Panc1 (cell line): ENCODE results near the gene ABCF3. TPM values are rescaled to one million over a fixed set of nuclear protein-coding genes. Genes with fewer than 3 reads are reported as not detected.

Experiments
- ATAC-seq: fragments of 200-7000 bp; cut with Tn5 transposase; 2 replicates; pipeline ENCODE4 v1.9.1; 2020; ENCODE audit warnings: mild to moderate bottlenecking, moderate library complexity
- BruUV-seq: library from RNA; stranded (reverse); fragments of 400-500 nt; replicated peaks from 2 replicates; lab custom pipeline; 2021; lab: Mats Ljungman, UMichigan
- CTCF ChIA-PET: fragments of 300-600 bp; sonication (Branson Sonifier 250); formaldehyde crosslinking; loops from one replicate; lab custom pipeline; 2022; ENCODE audit warnings: antibody characterized with exemption; lab: Charles Lee
- POLR2A ChIA-PET: fragments of 300-600 bp; sonication (Branson Sonifier 250); formaldehyde crosslinking; loops from one replicate; lab custom pipeline; 2022; ENCODE audit warnings: antibody characterized with exemption; lab: Charles Lee
- DNase-seq: peaks from one replicate; pipeline ENCODE4 v3.0.0-alpha.2; 2010; ENCODE audit warnings: low read depth, low spot score
- H3K27ac ChIP-seq: 2 replicates; pipeline ENCODE4 v1.5.1; 2011; ENCODE audit warnings: mild to moderate bottlenecking, low read length, inconsistent platforms
- H3K27me3 ChIP-seq: fragments of 200-500 bp; sonication (Bioruptor generic); 2 replicates; pipeline ENCODE4 v1.6.0; 2014; ENCODE audit warnings: low read length, inconsistent platforms; ENCODE audit not compliant: control insufficient read depth, insufficient read depth
- H3K36me3 ChIP-seq: fragments of 200-500 bp; sonication (Bioruptor generic); 2 replicates; pipeline ENCODE4 v1.5.1; 2014; ENCODE audit warnings: inconsistent platforms, mild to moderate bottlenecking, low read length, moderate library complexity; ENCODE audit not compliant: control insufficient read depth, insufficient read depth
- H3K4me1 ChIP-seq: 2 replicates; pipeline ENCODE4 v1.5.1; 2011; ENCODE audit warnings: inconsistent platforms, mild to moderate bottlenecking, low read length, moderate library complexity; ENCODE audit not compliant: control insufficient read depth, insufficient read depth
- H3K4me3 ChIP-seq, 2 experiments: 2 replicates each; pipeline ENCODE4 v1.5.1; 2011 to 2012; ENCODE audit warnings: low read depth in 2 of 2, low read length in 2 of 2, mild to moderate bottlenecking in 2 of 2, inconsistent platforms in 1 of 2, moderate library complexity in 1 of 2
- H3K9me3 ChIP-seq: fragments of 200-500 bp; sonication (Bioruptor generic); 2 replicates; pipeline ENCODE4 v1.5.1; 2014; ENCODE audit warnings: low read depth, mild to moderate bottlenecking, inconsistent platforms, low read length, moderate library complexity; ENCODE audit not compliant: control insufficient read depth, insufficient read depth
- CTCF ChIP-seq: fragments of 450-650 bp; IDR thresholded peaks from 2 replicates; pipeline ENCODE4 v1.5.1; 2017; ENCODE audit warnings: mild to moderate bottlenecking
- POLR2AphosphoS5 ChIP-seq: IDR thresholded peaks from 2 replicates; pipeline ENCODE4 v1.6.1; 2012; ENCODE audit warnings: mild to moderate bottlenecking, low read depth, low read length, moderate library complexity
- SIN3A ChIP-seq: IDR thresholded peaks from 2 replicates; pipeline ENCODE4 v1.6.1; 2012; ENCODE audit warnings: low read depth, mild to moderate bottlenecking, low read length, moderate library complexity, borderline replicate concordance; ENCODE audit not compliant: insufficient read depth
- TCF7L2 ChIP-seq: IDR thresholded peaks from 2 replicates; pipeline ENCODE4 v1.6.1; 2011; ENCODE audit warnings: mild to moderate bottlenecking, low read depth, low read length, inconsistent platforms
- in situ Hi-C: cut with HindIII; loops from 2 replicates; pipeline ENCODE4 v1.10.0; 2016; ENCODE audit warnings: low sequenced_read_pairs, low pct_unique_long_range_greater_than_20kb
- intact Hi-C: fragments of 100-400 bp; cut with micrococcal nuclease; formaldehyde crosslinking; loops from one replicate; pipeline ENCODE4 v1.10.0; 2022; ENCODE audit not compliant: unreplicated experiment
- total RNA-seq: library from RNA; stranded (reverse); gene quantifications from one replicate; pipeline ENCODE4 v1.2.1, GENCODE V29; 2021; ENCODE audit not compliant: unreplicated experiment
- TF ChIP-seq, protein P1 (sequence below), 2 experiments: IDR thresholded peaks; 2 replicates each; pipeline ENCODE4 v1.6.1; 2011 to 2012; ENCODE audit warnings: low read depth in 2 of 2, control low read depth in 1 of 2, low read length in 1 of 2, mild to moderate bottlenecking in 1 of 2, moderate library complexity in 1 of 2; ENCODE audit not compliant: insufficient read depth in 1 of 2

ABCF3 gene
- total RNA-seq, 1 experiment from 2014 or later, result 101 TPM

GRCh38 chr3:184238246-184238818 is 52.3 kb downstream of the ABCF3 start:
- BruUV-seq, result no TSS peak
- Histone ChIP-seq H3K9me3 (no peaks in the 10 kb centered on the region), H3K27ac (no peak overlapping the region), H3K4me1 (peaks cover 6% of the 10 kb centered on the region), H3K27me3 (no peaks in the 10 kb centered on the region), H3K36me3 (no peaks in the 10 kb centered on the region), H3K4me3 (no peak overlapping the region)
- CTCF ChIA-PET, result interaction anchor here (0.6 to 0.7 kb wide), 2 partner anchors 18 to 104 kb away, joined by 3 to 6 read pairs; no protein-coding TSS in a partner anchor
- in situ Hi-C loops (no loop called here), intact Hi-C loops (no loop called here)
- TF ChIP-seq TCF7L2, result no peak
- no peak for TF ChIP-seq POLR2AphosphoS5
- TF ChIP-seq, protein P1, sequence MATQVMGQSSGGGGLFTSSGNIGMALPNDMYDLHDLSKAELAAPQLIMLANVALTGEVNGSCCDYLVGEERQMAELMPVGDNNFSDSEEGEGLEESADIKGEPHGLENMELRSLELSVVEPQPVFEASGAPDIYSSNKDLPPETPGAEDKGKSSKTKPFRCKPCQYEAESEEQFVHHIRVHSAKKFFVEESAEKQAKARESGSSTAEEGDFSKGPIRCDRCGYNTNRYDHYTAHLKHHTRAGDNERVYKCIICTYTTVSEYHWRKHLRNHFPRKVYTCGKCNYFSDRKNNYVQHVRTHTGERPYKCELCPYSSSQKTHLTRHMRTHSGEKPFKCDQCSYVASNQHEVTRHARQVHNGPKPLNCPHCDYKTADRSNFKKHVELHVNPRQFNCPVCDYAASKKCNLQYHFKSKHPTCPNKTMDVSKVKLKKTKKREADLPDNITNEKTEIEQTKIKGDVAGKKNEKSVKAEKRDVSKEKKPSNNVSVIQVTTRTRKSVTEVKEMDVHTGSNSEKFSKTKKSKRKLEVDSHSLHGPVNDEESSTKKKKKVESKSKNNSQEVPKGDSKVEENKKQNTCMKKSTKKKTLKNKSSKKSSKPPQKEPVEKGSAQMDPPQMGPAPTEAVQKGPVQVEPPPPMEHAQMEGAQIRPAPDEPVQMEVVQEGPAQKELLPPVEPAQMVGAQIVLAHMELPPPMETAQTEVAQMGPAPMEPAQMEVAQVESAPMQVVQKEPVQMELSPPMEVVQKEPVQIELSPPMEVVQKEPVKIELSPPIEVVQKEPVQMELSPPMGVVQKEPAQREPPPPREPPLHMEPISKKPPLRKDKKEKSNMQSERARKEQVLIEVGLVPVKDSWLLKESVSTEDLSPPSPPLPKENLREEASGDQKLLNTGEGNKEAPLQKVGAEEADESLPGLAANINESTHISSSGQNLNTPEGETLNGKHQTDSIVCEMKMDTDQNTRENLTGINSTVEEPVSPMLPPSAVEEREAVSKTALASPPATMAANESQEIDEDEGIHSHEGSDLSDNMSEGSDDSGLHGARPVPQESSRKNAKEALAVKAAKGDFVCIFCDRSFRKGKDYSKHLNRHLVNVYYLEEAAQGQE (IDR thresholded peaks at IDR 0.05; ENCODE audit: insufficient read depth in 1 of 2, low read depth in 2 of 2, low read length in 1 of 2), result no peak
- TF ChIP-seq SIN3A, result no peak
- no peak for TF ChIP-seq CTCF
- POLR2A ChIA-PET, result interaction anchor here (0.6 kb wide), 1 partner anchor 42 kb away, joined by 3 read pairs; no protein-coding TSS in a partner anchor
- ATAC-seq (no peak), DNase-seq (no peak)

DNA sequence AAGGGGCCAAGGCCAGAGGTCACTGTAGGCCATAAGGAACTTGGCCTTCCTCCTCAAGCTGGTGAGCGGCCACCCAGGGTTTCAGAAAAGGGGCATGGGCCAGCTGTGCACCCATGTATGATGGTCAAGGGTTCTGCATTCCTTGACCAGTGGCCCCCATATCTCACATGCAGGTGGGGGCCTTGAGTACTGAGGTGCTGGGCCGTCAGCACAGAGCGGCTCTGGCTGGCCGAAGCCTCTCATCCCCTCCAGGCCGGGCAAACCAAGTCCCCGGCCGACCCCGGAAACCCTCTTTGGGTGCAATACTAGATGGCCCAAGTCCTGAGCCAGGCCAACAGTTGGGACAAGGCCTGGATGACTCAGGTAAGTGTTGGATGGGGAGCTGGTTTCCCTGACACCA is 53.2 kb downstream of the ABCF3 start:
- ChIA-PET CTCF (no interaction called here), POLR2A (no interaction called here)
- ATAC-seq (no peak), DNase-seq (no peak)
- intact Hi-C loops (no loop called here), in situ Hi-C loops (no loop called here)
- TF ChIP-seq SIN3A, result no peak
- no peak for TF ChIP-seq POLR2AphosphoS5
- Histone ChIP-seq H3K36me3 (no peaks in the 10 kb centered on the region), H3K27ac (no peak overlapping the region), H3K4me3 (no peak overlapping the region), H3K4me1 (peaks cover 6% of the 10 kb centered on the region), H3K9me3 (no peaks in the 10 kb centered on the region), H3K27me3 (no peaks in the 10 kb centered on the region)
- no TSS peak for BruUV-seq

DNA sequence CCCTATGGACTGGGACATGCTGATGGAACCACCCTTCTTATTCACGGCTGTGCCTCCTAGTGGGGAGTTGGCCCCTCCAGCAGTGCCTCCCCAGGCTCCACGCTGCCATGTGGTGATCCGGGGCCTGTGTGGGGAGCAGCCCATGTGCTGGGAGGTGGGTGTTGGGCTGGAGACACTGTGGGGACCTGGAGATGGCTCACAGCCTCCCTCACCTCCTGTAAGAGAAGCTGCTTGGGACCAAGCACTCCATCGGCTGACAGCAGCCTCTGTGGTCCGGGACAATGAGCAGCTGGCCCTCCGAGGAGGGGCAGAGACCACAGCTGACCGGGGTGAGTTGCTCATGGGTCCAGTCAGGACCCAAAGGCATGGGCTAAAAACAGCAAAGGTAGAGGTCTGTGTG is 53.7 kb downstream of the ABCF3 start:
- intact Hi-C loops, result loop anchor here (5.0 kb wide), 1 partner anchor 92 kb away; no protein-coding TSS in a partner anchor

More for the DNA sequence above, 53.7 kb downstream of the ABCF3 start:
- in situ Hi-C loops, result no loop called here
- no peak overlapping the region for H3K27ac ChIP-seq
- H3K9me3 ChIP-seq, result no peaks in the 10 kb centered on the region
- POLR2A ChIA-PET, result no interaction called here
- DNase-seq, result no peak
- BruUV-seq, result no TSS peak
- no peak for ATAC-seq
- no peak for TF ChIP-seq TCF7L2
- no peak for TF ChIP-seq SIN3A
- no peak for TF ChIP-seq CTCF
- H3K4me1 ChIP-seq, result peaks cover 6% of the 10 kb centered on the region
- no peaks in the 10 kb centered on the region for H3K27me3 ChIP-seq
- no peaks in the 10 kb centered on the region for H3K36me3 ChIP-seq
- no peak overlapping the region for H3K4me3 ChIP-seq
- CTCF ChIA-PET, result no interaction called here
